Measurements from ENCODE around the gene TRIM72. TPM values are rescaled to one million over a fixed set of nuclear protein-coding genes. Genes with fewer than 3 reads are reported as not detected.
"Not testable (repeated sequence)": the region's sequence is repeated elsewhere in the genome, so short reads cannot be mapped to it uniquely, and the experiment has no call there.

The TRIM72 gene
- total and polyA plus RNA-seq, 2 of the 8 experiments (the other 6 are each of a cell fraction or from before 2014, with no cell fraction given) = 0.57 to 2.1 TPM

- H3K79me2 ChIP-seq (ENCODE audit: control insufficient read depth in 1 of 2, insufficient read depth in 2 of 2, low read length in 2 of 2); H4K5ac ChIP-seq (ENCODE audit: insufficient read length, low read depth, low read length); H2BK15ac ChIP-seq (ENCODE audit: low read length); H3K27ac ChIP-seq (ENCODE audit: low read depth, low read length); H3K23me2 ChIP-seq (ENCODE audit: low read depth, low read length); H3K23ac ChIP-seq (ENCODE audit: insufficient read length); DNase-seq (ENCODE audit: low read depth in 1 of 2, low spot score in 2 of 2); H2BK5ac ChIP-seq (ENCODE audit: low read depth, low read length); H4K91ac ChIP-seq (replicated peaks; ENCODE audit: insufficient read length, low read length); H3K4me1 ChIP-seq (replicated peaks in 1 of 4; ENCODE audit: control insufficient read depth in 3 of 4, insufficient read depth in 4 of 4, low read length in 3 of 4); H3K9ac ChIP-seq (replicated peaks in 1 of 4; ENCODE audit: extremely low read depth in 1 of 4, low read depth in 3 of 4, low read length in 3 of 4); H3K79me1 ChIP-seq (ENCODE audit: low read depth, low read length); H3K4me2 ChIP-seq (ENCODE audit: insufficient read depth in 1 of 2, low read depth in 2 of 2, low read length in 2 of 2); H2BK12ac ChIP-seq (ENCODE audit: low read depth, low read length); H3K36me3 ChIP-seq (ENCODE audit: control insufficient read depth in 2 of 4, insufficient read depth in 4 of 4, low read length in 3 of 4); CTCF ChIA-PET (ENCODE audit: partially characterized antibody); H4K8ac ChIP-seq (ENCODE audit: extremely low read depth, insufficient read depth, low read length); H3K9me3 ChIP-seq (ENCODE audit: insufficient read depth in 2 of 2, low read depth in 1 of 2, low read length in 1 of 2); H3K4me3 ChIP-seq (ENCODE audit: extremely low read depth in 1 of 4, insufficient read depth in 2 of 4, low read depth in 3 of 4, low read length in 4 of 4); H3K27me3 ChIP-seq (replicated peaks in 1 of 4; ENCODE audit: control insufficient read depth in 3 of 4, extremely low read depth in 1 of 4, insufficient read depth in 3 of 4, low read length in 3 of 4); H3K18ac ChIP-seq (ENCODE audit: extremely low read depth, low read length); H2BK20ac ChIP-seq (ENCODE audit: low read length); H2AK5ac ChIP-seq (ENCODE audit: low read depth, low read length); H3K4ac ChIP-seq (replicated peaks; ENCODE audit: insufficient read length, low read depth, low read length); H2AFZ ChIP-seq (ENCODE audit: low read length); H4K20me1 ChIP-seq (replicated peaks in 1 of 2; ENCODE audit: control insufficient read depth in 1 of 2, insufficient read depth in 2 of 2, low read length in 2 of 2); H3K14ac ChIP-seq (ENCODE audit: insufficient read length); H3K56ac ChIP-seq (replicated peaks; ENCODE audit: insufficient read length, low read depth, low read length); FAIRE-seq; H2BK120ac ChIP-seq (replicated peaks; ENCODE audit: low read depth, low read length): not testable (repeated sequence)
- no CpG with 5 or more reads among the region's 2 CpGs for WGBS, 2 experiments (ENCODE audit: extremely low coverage in 1 of 2, insufficient coverage in 1 of 2, insufficient read length in 1 of 2, insufficient replicate concordance in 2 of 2, low coverage in 1 of 2, low lambda C conversion rate in 2 of 2, missing lambda C conversion rate in 1 of 2)
- POLR2A ChIA-PET (ENCODE audit: partially characterized antibody) = interaction anchor here (1.2 to 2.7 kb wide), 4 partner anchors 10 to 53 kb away, joined by 4 to 17 read pairs (median 8); partner anchors contain the start of genes FUS and KAT8
Measured at GRCh38 chr16:31170048-31170447, 43.9 kb upstream of the TRIM72 start.

All from H1 (cell line).